Stimulated activated CD8-positive, alpha-beta memory T cell treated with anti-CD3 and anti-CD28 coated beads, Interleukin-4, amount 100 ng/mL, for 24 hours (primary cell): Measurements from ENCODE around the gene RIMBP2.
"Not testable (repeated sequence)": the region's sequence is repeated elsewhere in the genome, so short reads cannot be mapped to it uniquely, and the experiment has no call there.

ENCODE experiments used
- DNase-seq: peaks from one replicate; pipeline ENCODE4 v3.0.0-alpha.2; 2020; ENCODE audit warnings: low read depth

Gene RIMBP2

GRCh38 chr12:130715998-130716968, at the start of gene RIMBP2:
RIMBP2 (minus strand) TSS chr12:130716299; CDS start chr12:130479013, 237,286 bp downstream.
- DNase-seq, result no peak

GRCh38 chr12:130765186-130765659, 49.1 kb upstream of the RIMBP2 start:
- no peak for DNase-seq

- DNase-seq, result no peak
Measured at GRCh38 chr12:130764475-130765185, 48.5 kb upstream of the RIMBP2 start.

GRCh38 chr12:130764073-130764472, 48.0 kb upstream of the RIMBP2 start:
- no peak for DNase-seq

- DNase-seq, result no peak
Measured at GRCh38 chr12:130762319-130762675, 46.2 kb upstream of the RIMBP2 start.

GRCh38 chr12:130761537-130762318, 45.6 kb upstream of the RIMBP2 start:
- DNase-seq, result peak; percentile 44

- no peak for DNase-seq
Measured at GRCh38 chr12:130754234-130754901, 38.3 kb upstream of the RIMBP2 start.

- DNase-seq, result no peak
Measured at GRCh38 chr12:130752692-130753230, 36.7 kb upstream of the RIMBP2 start.

- DNase-seq, result not testable (repeated sequence)
Measured at GRCh38 chr12:130752037-130752436, 35.9 kb upstream of the RIMBP2 start.

- no peak for DNase-seq
Measured at GRCh38 chr12:130748786-130749185, 32.7 kb upstream of the RIMBP2 start.

GRCh38 chr12:130747867-130748740, 32.0 kb upstream of the RIMBP2 start:
- peak; percentile 64 for DNase-seq

- DNase-seq, result no peak
Measured at GRCh38 chr12:130746546-130746945, 30.4 kb upstream of the RIMBP2 start.

- no peak for DNase-seq
Measured at GRCh38 chr12:130745921-130746320, 29.8 kb upstream of the RIMBP2 start.

GRCh38 chr12:130744274-130744673, 28.2 kb upstream of the RIMBP2 start:
- no peak for DNase-seq

- DNase-seq, result no peak
Measured at GRCh38 chr12:130743606-130744005, 27.5 kb upstream of the RIMBP2 start.

GRCh38 chr12:130743176-130743575, 27.1 kb upstream of the RIMBP2 start:
- DNase-seq, result no peak

GRCh38 chr12:130742716-130743115, 26.6 kb upstream of the RIMBP2 start:
- DNase-seq, result no peak

GRCh38 chr12:130742112-130742511, 26.0 kb upstream of the RIMBP2 start:
- no peak for DNase-seq

GRCh38 chr12:130739571-130739970, 23.5 kb upstream of the RIMBP2 start:
- DNase-seq, result no peak

GRCh38 chr12:130738403-130738802, 22.3 kb upstream of the RIMBP2 start:
- DNase-seq, result not testable (repeated sequence)
